ENCODE measurements around the gene FLT1.

The FLT1 gene

DNA sequence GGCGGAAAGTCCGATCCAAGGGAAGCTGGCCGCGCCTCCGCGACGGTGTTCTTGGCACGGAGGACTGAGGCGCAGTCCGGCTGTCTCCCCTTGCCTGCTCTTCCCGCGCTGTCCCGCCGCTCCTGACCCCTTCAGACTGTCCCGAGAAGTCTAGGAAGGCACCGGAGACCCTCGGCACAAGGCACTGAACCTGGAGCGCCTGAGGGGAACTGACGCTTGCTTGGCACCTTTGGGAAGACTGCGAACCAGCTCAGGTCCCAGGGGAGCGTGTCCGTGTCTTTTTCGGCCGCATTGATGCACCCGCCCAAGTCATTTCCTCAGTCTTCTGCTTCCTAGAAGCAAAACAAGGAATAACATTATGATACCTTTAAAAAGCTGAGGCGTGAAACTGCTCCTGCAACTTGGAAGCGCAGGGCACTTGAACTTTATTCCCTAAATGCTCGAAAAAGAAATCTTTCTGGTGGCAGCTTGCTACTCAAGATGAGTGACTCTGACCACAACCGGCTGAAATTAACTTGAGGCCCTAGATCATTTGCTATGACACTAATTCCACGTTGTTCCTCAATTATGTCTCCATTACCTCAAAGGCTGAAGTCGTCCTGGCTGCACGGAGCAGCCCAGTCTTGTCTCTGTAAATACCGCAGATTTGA is 735 bp upstream of the FLT1 start:
- no peak for TF ChIP-seq ZFX (IDR thresholded peaks at IDR 0.05; ENCODE audit: borderline replicate concordance)
- TF ChIP-seq, protein P1, sequence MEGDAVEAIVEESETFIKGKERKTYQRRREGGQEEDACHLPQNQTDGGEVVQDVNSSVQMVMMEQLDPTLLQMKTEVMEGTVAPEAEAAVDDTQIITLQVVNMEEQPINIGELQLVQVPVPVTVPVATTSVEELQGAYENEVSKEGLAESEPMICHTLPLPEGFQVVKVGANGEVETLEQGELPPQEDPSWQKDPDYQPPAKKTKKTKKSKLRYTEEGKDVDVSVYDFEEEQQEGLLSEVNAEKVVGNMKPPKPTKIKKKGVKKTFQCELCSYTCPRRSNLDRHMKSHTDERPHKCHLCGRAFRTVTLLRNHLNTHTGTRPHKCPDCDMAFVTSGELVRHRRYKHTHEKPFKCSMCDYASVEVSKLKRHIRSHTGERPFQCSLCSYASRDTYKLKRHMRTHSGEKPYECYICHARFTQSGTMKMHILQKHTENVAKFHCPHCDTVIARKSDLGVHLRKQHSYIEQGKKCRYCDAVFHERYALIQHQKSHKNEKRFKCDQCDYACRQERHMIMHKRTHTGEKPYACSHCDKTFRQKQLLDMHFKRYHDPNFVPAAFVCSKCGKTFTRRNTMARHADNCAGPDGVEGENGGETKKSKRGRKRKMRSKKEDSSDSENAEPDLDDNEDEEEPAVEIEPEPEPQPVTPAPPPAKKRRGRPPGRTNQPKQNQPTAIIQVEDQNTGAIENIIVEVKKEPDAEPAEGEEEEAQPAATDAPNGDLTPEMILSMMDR (IDR thresholded peaks at IDR 0.05) = no peak

DNA sequence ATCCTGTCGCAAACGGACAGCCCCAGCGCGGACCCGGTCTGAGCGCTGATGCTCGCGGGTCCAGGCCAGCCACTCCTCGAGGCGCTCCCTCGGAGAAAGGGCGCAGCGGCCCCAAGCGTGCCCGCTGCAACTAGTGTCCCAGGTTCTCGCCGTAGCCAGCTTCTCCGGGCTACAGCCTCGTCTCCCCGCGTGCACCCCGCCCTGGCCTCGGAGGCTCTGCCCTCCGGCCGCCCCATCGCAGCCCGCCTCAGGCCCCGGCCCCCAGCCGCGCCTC is 487 bp downstream of the FLT1 start:
- TF ChIP-seq ZFX (IDR thresholded peaks at IDR 0.05; ENCODE audit: borderline replicate concordance) = no peak
- TF ChIP-seq, protein P1 (IDR thresholded peaks at IDR 0.05) = no peak
- H3K27ac ChIP-seq = no peak overlapping the region

More for the DNA sequence above, 735 bp upstream of the FLT1 start:
- H3K27ac ChIP-seq = no peak overlapping the region

DNA sequence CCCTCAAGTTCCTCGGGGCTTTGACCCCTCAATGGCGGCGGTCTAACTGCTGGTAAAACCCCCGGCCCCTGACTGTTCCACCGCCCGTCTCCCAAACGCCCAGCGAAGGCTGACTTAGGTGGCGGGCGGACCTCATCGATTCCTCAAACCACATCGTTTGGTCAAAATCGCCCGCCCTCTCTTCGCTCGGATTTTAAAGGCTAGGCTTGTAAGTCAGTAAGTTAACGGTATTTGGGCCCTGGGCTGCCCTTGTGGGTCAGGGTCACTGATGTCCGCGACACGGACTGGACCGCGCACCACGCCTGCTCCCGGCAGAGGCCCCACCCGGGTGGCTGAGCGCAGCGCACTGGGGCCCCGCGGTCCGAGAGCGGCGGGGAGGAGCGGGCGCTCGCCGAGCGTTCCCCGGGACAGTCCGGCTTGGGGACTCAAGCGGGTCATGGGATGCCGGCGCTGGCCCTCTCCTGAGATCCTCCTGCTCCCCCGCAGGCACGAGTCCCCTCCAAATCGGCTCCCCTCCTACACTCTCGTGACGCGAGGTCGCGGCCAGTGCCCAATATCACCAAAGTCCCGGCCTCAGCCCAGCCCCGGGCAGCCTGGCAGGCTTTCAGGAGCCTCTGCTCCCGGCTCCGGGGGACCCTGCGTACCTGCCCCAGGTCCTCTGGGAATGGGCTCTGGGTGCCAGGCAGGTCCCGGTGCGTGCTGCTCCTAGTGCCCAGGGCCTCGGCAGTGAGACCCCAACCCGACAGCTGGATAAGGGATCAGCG is 1.0 kb downstream of the FLT1 start:
- H3K27ac ChIP-seq = no peak overlapping the region
- no peak for TF ChIP-seq ZFX (IDR thresholded peaks at IDR 0.05; ENCODE audit: borderline replicate concordance)
- TF ChIP-seq, protein P1 (IDR thresholded peaks at IDR 0.05) = no peak

DNA sequence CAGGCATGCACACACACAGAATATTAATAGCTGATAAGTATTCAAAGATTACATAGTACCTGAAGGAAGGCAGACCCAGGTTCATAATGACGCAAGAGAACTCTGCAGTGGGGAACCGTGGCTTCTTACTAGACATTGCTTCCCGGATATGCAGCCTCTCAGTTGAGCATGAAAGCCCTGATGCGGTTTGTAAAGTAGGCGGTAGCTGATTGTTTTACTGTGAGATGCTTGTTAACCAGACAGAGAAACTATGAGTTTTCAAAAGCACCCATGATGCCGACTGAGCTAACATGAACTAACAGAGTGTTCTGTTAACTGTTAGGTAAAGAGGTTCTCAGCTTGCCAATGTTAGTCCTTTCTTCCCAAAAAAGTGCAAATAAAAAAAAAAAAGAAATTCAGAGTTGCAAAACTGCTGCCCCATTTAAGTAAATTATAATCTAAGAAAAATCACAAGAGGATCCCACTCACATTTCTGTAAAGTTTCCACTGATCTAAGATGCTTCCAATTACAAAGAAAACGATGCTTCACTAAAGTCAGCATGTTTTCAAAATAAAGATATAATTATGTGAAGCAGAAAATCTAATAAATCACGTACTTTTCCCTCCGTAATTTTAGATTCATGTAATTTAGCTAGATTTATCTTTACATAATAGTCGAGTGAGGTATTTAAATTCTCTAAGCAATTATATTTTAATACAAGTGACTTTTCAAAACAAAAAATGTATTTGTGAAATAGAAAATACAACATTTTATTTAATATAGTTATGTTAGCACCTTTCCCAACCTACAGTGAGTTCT is 2.2 kb downstream of the FLT1 start:
- H3K27ac ChIP-seq = no peak overlapping the region
- TF ChIP-seq, protein P1 (IDR thresholded peaks at IDR 0.05) = no peak
- no peak for TF ChIP-seq ZFX (IDR thresholded peaks at IDR 0.05; ENCODE audit: borderline replicate concordance)

DNA sequence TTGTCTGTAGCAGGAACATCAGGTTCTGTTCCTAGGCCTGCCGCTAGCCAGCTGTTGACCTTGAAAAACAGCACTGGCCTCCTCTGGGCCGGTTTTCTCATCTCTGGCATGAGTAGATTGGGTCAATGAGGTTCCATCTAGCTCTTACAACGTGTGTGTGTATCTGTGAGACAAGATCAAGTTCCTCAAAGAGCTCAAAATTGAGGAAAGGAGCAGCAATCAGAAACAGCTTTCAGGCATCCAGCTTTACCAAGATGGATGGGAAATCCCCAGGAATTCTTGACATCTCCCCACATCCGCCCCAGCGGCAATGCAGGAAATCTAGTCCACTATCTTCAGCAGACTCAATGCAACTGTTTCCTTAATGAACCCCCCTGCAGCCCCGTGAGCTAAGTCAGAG is 4.9 kb downstream of the FLT1 start:
- TF ChIP-seq ZFX (IDR thresholded peaks at IDR 0.05; ENCODE audit: borderline replicate concordance) = no peak
- TF ChIP-seq, protein P1 (IDR thresholded peaks at IDR 0.05) = no peak
- H3K27ac ChIP-seq = no peak overlapping the region

DNA sequence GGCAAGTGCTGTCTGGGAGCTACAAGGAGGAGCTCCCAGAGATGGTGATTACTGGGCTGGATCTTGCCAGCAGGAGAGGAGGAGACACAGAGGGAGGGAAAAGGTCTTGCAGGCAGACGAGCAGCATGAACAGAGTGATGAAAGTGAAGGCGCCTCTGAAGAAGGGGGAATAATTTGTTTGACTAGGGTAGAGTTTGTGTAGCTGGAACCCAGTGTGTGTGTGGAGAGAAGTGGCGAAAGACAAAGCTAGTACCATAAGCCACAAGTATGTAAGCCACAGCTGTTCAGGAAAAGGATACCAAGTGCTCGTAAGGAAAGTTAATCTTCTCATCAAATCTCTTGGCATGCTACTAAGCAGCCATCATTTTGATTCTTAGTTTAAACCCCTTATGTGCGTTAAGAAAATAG is 5.4 kb downstream of the FLT1 start:
- no peak overlapping the region for H3K27ac ChIP-seq
- TF ChIP-seq, protein P1 (IDR thresholded peaks at IDR 0.05) = no peak
- no peak for TF ChIP-seq ZFX (IDR thresholded peaks at IDR 0.05; ENCODE audit: borderline replicate concordance)

Measured in 22Rv1 (cell line).